HG03575 (cell line): ENCODE data around the gene TSPAN2.

ENCODE experiments used
- ATAC-seq: cut with Tn5 transposase; IDR thresholded peaks from one replicate; pipeline ENCODE4 v1.9.1; 2021; ENCODE audit not compliant: unreplicated experiment, insufficient number of reproducible peaks, low FRiP score; ENCODE audit errors: extremely low read depth

TSPAN2 gene

GRCh38 chr1:115089420-115090185 is at the start of gene TSPAN2:
Gene TSPAN2, minus strand, starts transcription at chr1:115089503. Its CDS starts 71 bp downstream, at chr1:115089432.
- ATAC-seq = no peak

GRCh38 chr1:115138973-115139372 is 49.7 kb upstream of the TSPAN2 start:
- no peak for ATAC-seq

- ATAC-seq = no peak
These were observed 49.0 kb upstream of the TSPAN2 start for GRCh38 chr1:115138271-115138670.

- ATAC-seq = no peak
These were observed 47.9 kb upstream of the TSPAN2 start for GRCh38 chr1:115137191-115137590.

GRCh38 chr1:115136706-115137105 is 47.4 kb upstream of the TSPAN2 start:
- ATAC-seq = no peak

GRCh38 chr1:115136106-115136505 is 46.8 kb upstream of the TSPAN2 start:
- ATAC-seq = no peak

GRCh38 chr1:115135681-115136080 is 46.4 kb upstream of the TSPAN2 start:
- ATAC-seq = no peak

- no peak for ATAC-seq
These were observed 45.7 kb upstream of the TSPAN2 start for GRCh38 chr1:115134850-115135480.

GRCh38 chr1:115134231-115134630 is 44.9 kb upstream of the TSPAN2 start:
- no peak for ATAC-seq

GRCh38 chr1:115133440-115133839 is 44.1 kb upstream of the TSPAN2 start:
- no peak for ATAC-seq

GRCh38 chr1:115130786-115131185 is 41.5 kb upstream of the TSPAN2 start:
- no peak for ATAC-seq

GRCh38 chr1:115129071-115129640 is 39.9 kb upstream of the TSPAN2 start:
- ATAC-seq = no peak

GRCh38 chr1:115127539-115127938 is 38.2 kb upstream of the TSPAN2 start:
- ATAC-seq = no peak

- no peak for ATAC-seq
These were observed 37.2 kb upstream of the TSPAN2 start for GRCh38 chr1:115126516-115126915.

- ATAC-seq = no peak
These were observed 33.8 kb upstream of the TSPAN2 start for GRCh38 chr1:115123116-115123515.

GRCh38 chr1:115121793-115122192 is 32.5 kb upstream of the TSPAN2 start:
- no peak for ATAC-seq

GRCh38 chr1:115120296-115120695 is 31.0 kb upstream of the TSPAN2 start:
- ATAC-seq = no peak

GRCh38 chr1:115118611-115119010 is 29.3 kb upstream of the TSPAN2 start:
- no peak for ATAC-seq

GRCh38 chr1:115118086-115118485 is 28.8 kb upstream of the TSPAN2 start:
- ATAC-seq = no peak

GRCh38 chr1:115117298-115117697 is 28.0 kb upstream of the TSPAN2 start:
- no peak for ATAC-seq
